Measurements from ENCODE around the gene ERC1.

The ERC1 gene

GRCh38 chr12:1367331-1368291 lies 376.6 kb downstream of the ERC1 start:
- DNase-seq, result no peak

- DNase-seq, result no peak
Measured at GRCh38 chr12:1369460-1369859, 378.4 kb downstream of the ERC1 start.

GRCh38 chr12:1369938-1370500 lies 379.0 kb downstream of the ERC1 start:
- DNase-seq, result no peak

- peak; percentile 76 for DNase-seq
Measured at GRCh38 chr12:1373901-1374735, 383.1 kb downstream of the ERC1 start.

GRCh38 chr12:1375323-1375722 lies 384.3 kb downstream of the ERC1 start:
- DNase-seq, result no peak

GRCh38 chr12:1377117-1377516 lies 386.1 kb downstream of the ERC1 start:
- no peak for DNase-seq

- DNase-seq, result no peak
Measured at GRCh38 chr12:1377681-1378080, 386.7 kb downstream of the ERC1 start.

- DNase-seq, result no peak
Measured at GRCh38 chr12:1380171-1380851, 389.3 kb downstream of the ERC1 start.

- DNase-seq, result no peak
Measured at GRCh38 chr12:1382151-1382550, 391.1 kb downstream of the ERC1 start.

GRCh38 chr12:1382826-1383225 lies 391.8 kb downstream of the ERC1 start:
- DNase-seq, result no peak

GRCh38 chr12:1383758-1384157 lies 392.7 kb downstream of the ERC1 start:
- no peak for DNase-seq

- DNase-seq, result no peak
Measured at GRCh38 chr12:1384910-1385309, 393.9 kb downstream of the ERC1 start.

- no peak for DNase-seq
Measured at GRCh38 chr12:1391722-1392121, 400.7 kb downstream of the ERC1 start.

GRCh38 chr12:1395421-1395955 lies 404.5 kb downstream of the ERC1 start:
- no peak for DNase-seq

- DNase-seq, result no peak
Measured at GRCh38 chr12:1398673-1399072, 407.6 kb downstream of the ERC1 start.

GRCh38 chr12:1401891-1402290 lies 410.9 kb downstream of the ERC1 start:
- no peak for DNase-seq

- no peak for DNase-seq
Measured at GRCh38 chr12:1403417-1403816, 412.4 kb downstream of the ERC1 start.

GRCh38 chr12:1405619-1406018 lies 414.6 kb downstream of the ERC1 start:
- DNase-seq, result no peak

GRCh38 chr12:1410794-1411193 lies 419.8 kb downstream of the ERC1 start:
- DNase-seq, result no peak

- no peak for DNase-seq
Measured at GRCh38 chr12:1413930-1414329, 422.9 kb downstream of the ERC1 start.

GRCh38 chr12:1418144-1418543 lies 427.1 kb downstream of the ERC1 start:
- no peak for DNase-seq

GRCh38 chr12:1419849-1420371 lies 428.9 kb downstream of the ERC1 start:
- no peak for DNase-seq

Measured in right forelimb (tissue), 1 donor.